Measurements from ENCODE around the gene SCAPER. TPM values are rescaled to one million over a fixed set of nuclear protein-coding genes. Genes with fewer than 3 reads are reported as not detected.

SCAPER gene
- total RNA-seq, 1 experiment from 2014 or later: 14.7 TPM

DNA sequence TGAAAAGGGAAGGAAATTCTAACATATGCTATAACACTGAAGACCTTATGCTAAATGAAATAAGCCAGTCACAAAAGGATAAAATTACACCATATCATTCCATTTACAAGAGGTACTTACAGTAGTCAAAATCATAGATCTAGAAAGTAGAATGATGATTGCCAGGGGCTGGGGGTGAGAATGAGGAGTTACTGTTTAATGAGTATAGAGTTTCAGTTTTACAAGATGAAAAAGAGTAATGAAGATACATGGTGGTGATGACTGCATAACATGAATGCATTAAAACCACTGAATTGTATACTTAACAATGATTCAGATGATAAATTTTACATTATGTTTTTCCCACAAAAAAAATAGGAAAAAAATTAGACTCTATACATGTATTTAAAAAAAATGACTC, 152.6 kb downstream of the SCAPER start:
- Histone ChIP-seq H3K4me3 (replicated peaks in 1 of 2; ENCODE audit: low read depth in 1 of 2, low read length in 2 of 2) (no peak overlapping the region), H3K4me2 (ENCODE audit: low read length) (no peak overlapping the region), H3K27ac (ENCODE audit: low read depth, low read length) (no peak overlapping the region), H3K36me3 (ENCODE audit: control insufficient read depth in 1 of 2, insufficient read depth in 2 of 2, low read length in 2 of 2) (no peaks in the 10 kb centered on the region), H3K9me2 (ENCODE audit: insufficient read depth) (no peaks in the 10 kb centered on the region), H3K79me2 (ENCODE audit: insufficient read depth, low read length) (no peaks in the 10 kb centered on the region), H2AFZ (ENCODE audit: low read depth, low read length, poor library complexity, severe bottlenecking) (no peak overlapping the region), H3K9ac (ENCODE audit: low read length) (no peak overlapping the region), H3K4me1 (ENCODE audit: control insufficient read depth in 1 of 2, insufficient read depth in 2 of 2, low read length in 2 of 2) (no peaks in the 10 kb centered on the region), H3K27me3 (ENCODE audit: insufficient read depth, low read length) (no peaks in the 10 kb centered on the region), H3K9me3 (ENCODE audit: control insufficient read depth in 1 of 2, insufficient read depth in 1 of 2, low read depth in 1 of 2, low read length in 2 of 2) (no peaks in the 10 kb centered on the region), H4K20me1 (ENCODE audit: insufficient read depth) (no peaks in the 10 kb centered on the region; the same call in 1 of the 2 replicates)
- no peak for DNase-seq (ENCODE audit: low read depth, low spot score)
- ChIA-PET POLR2A (no interaction called here), CTCF (no interaction called here), RAD21 (ENCODE audit: low non-redundant PET in 1 of 2, low total read pairs in 2 of 2, uncharacterized antibody in 2 of 2, unreplicated experiment in 2 of 2) (no interaction called here)
- no TSS peak for BruUV-seq (replicated peaks)
- intact Hi-C loops (cut with micrococcal nuclease): no loop called here
- TF ChIP-seq TCF7L2 (IDR thresholded peaks at IDR 0.05; ENCODE audit: borderline replicate concordance, extremely low read depth, insufficient read depth, insufficient read length): no peak
- TF ChIP-seq SIN3A (IDR thresholded peaks at IDR 0.05; ENCODE audit: low read depth): no peak
- TF ChIP-seq, protein P1, sequence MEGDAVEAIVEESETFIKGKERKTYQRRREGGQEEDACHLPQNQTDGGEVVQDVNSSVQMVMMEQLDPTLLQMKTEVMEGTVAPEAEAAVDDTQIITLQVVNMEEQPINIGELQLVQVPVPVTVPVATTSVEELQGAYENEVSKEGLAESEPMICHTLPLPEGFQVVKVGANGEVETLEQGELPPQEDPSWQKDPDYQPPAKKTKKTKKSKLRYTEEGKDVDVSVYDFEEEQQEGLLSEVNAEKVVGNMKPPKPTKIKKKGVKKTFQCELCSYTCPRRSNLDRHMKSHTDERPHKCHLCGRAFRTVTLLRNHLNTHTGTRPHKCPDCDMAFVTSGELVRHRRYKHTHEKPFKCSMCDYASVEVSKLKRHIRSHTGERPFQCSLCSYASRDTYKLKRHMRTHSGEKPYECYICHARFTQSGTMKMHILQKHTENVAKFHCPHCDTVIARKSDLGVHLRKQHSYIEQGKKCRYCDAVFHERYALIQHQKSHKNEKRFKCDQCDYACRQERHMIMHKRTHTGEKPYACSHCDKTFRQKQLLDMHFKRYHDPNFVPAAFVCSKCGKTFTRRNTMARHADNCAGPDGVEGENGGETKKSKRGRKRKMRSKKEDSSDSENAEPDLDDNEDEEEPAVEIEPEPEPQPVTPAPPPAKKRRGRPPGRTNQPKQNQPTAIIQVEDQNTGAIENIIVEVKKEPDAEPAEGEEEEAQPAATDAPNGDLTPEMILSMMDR (IDR thresholded peaks at IDR 0.05 in 2 of 3, conservative IDR thresholded peaks at IDR 0.05 in 1 of 3; ENCODE audit: borderline replicate concordance in 1 of 3, insufficient read depth in 1 of 3, low read depth in 2 of 3, low read length in 2 of 3): no peak
- TF ChIP-seq EZH2 (IDR thresholded peaks at IDR 0.05): no peak
- TF ChIP-seq POLR2AphosphoS5 (IDR thresholded peaks at IDR 0.05; ENCODE audit: low read depth, low read length): no peak
- no peak for TF ChIP-seq SP1 (IDR thresholded peaks at IDR 0.05; ENCODE audit: low read depth)
- TF ChIP-seq CBX3 (IDR thresholded peaks at IDR 0.05; ENCODE audit: low read depth): no peak
- no peak for TF ChIP-seq YY1 (IDR thresholded peaks at IDR 0.05; ENCODE audit: extremely low read depth, insufficient replicate concordance, low read depth, low read length)
- TF ChIP-seq, protein P2, sequence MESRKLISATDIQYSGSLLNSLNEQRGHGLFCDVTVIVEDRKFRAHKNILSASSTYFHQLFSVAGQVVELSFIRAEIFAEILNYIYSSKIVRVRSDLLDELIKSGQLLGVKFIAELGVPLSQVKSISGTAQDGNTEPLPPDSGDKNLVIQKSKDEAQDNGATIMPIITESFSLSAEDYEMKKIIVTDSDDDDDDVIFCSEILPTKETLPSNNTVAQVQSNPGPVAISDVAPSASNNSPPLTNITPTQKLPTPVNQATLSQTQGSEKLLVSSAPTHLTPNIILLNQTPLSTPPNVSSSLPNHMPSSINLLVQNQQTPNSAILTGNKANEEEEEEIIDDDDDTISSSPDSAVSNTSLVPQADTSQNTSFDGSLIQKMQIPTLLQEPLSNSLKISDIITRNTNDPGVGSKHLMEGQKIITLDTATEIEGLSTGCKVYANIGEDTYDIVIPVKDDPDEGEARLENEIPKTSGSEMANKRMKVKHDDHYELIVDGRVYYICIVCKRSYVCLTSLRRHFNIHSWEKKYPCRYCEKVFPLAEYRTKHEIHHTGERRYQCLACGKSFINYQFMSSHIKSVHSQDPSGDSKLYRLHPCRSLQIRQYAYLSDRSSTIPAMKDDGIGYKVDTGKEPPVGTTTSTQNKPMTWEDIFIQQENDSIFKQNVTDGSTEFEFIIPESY (IDR thresholded peaks at IDR 0.05; ENCODE audit: extremely low read depth, insufficient replicate concordance, low read length): no peak
- no peak for TF ChIP-seq CEBPB (IDR thresholded peaks at IDR 0.05; ENCODE audit: low read depth)
- TF ChIP-seq, protein P3, sequence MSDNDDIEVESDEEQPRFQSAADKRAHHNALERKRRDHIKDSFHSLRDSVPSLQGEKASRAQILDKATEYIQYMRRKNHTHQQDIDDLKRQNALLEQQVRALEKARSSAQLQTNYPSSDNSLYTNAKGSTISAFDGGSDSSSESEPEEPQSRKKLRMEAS (IDR thresholded peaks at IDR 0.05): no peak
- no peak for TF ChIP-seq EZH2phosphoT487 (IDR thresholded peaks at IDR 0.05; ENCODE audit: borderline replicate concordance)
- TF ChIP-seq, protein P4, sequence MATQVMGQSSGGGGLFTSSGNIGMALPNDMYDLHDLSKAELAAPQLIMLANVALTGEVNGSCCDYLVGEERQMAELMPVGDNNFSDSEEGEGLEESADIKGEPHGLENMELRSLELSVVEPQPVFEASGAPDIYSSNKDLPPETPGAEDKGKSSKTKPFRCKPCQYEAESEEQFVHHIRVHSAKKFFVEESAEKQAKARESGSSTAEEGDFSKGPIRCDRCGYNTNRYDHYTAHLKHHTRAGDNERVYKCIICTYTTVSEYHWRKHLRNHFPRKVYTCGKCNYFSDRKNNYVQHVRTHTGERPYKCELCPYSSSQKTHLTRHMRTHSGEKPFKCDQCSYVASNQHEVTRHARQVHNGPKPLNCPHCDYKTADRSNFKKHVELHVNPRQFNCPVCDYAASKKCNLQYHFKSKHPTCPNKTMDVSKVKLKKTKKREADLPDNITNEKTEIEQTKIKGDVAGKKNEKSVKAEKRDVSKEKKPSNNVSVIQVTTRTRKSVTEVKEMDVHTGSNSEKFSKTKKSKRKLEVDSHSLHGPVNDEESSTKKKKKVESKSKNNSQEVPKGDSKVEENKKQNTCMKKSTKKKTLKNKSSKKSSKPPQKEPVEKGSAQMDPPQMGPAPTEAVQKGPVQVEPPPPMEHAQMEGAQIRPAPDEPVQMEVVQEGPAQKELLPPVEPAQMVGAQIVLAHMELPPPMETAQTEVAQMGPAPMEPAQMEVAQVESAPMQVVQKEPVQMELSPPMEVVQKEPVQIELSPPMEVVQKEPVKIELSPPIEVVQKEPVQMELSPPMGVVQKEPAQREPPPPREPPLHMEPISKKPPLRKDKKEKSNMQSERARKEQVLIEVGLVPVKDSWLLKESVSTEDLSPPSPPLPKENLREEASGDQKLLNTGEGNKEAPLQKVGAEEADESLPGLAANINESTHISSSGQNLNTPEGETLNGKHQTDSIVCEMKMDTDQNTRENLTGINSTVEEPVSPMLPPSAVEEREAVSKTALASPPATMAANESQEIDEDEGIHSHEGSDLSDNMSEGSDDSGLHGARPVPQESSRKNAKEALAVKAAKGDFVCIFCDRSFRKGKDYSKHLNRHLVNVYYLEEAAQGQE (IDR thresholded peaks at IDR 0.05; ENCODE audit: low read depth): no peak
- no peak for TF ChIP-seq ELF1 (IDR thresholded peaks at IDR 0.05; ENCODE audit: borderline replicate concordance, low read depth)
- no peak for TF ChIP-seq SRF (IDR thresholded peaks at IDR 0.05; ENCODE audit: low read depth)
- TF ChIP-seq, protein P5, sequence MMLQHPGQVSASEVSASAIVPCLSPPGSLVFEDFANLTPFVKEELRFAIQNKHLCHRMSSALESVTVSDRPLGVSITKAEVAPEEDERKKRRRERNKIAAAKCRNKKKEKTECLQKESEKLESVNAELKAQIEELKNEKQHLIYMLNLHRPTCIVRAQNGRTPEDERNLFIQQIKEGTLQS (IDR thresholded peaks at IDR 0.05): no peak
- TF ChIP-seq ZFX (IDR thresholded peaks at IDR 0.05): no peak
- no peak for TF ChIP-seq FOSL1 (IDR thresholded peaks at IDR 0.05; ENCODE audit: low read depth)
- ATAC-seq: no peak

Measured in HCT116 (cell line).